ENCODE data around the gene OR2T11. TPM values are rescaled to one million over a fixed set of nuclear protein-coding genes. Genes with fewer than 3 reads are reported as not detected.

OR2T11 gene
- total RNA-seq, 1 donor from 2014 or later, result not detected

DNA sequence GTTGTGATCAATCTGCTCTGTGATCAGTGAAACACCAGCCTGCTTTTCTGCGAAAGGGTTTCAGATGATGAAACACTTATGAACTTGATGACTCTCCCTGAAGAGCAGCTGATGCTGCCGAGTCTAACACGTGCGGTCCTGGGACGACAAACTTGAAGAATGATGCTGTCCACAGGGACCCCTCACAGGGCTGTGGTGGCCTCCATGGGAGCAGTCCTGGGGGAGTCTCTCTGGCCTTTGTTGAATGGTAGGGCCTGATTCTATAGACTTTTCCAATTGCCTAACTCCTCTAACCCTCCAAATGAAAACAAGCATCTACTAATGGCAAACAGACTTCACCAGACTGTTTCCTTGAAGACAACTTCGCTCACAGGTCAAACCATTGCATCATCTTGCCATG lies 37.3 kb downstream of the OR2T11 start, which contains the start of gene OR2T10:
OR2T10 (minus strand) TSS at position 112 of the 400 bp plus-strand sequence. CDS start 3,932 bp downstream, outside the sequence.
- no peak for DNase-seq (ENCODE audit: low read depth)
- TF ChIP-seq, protein P1, sequence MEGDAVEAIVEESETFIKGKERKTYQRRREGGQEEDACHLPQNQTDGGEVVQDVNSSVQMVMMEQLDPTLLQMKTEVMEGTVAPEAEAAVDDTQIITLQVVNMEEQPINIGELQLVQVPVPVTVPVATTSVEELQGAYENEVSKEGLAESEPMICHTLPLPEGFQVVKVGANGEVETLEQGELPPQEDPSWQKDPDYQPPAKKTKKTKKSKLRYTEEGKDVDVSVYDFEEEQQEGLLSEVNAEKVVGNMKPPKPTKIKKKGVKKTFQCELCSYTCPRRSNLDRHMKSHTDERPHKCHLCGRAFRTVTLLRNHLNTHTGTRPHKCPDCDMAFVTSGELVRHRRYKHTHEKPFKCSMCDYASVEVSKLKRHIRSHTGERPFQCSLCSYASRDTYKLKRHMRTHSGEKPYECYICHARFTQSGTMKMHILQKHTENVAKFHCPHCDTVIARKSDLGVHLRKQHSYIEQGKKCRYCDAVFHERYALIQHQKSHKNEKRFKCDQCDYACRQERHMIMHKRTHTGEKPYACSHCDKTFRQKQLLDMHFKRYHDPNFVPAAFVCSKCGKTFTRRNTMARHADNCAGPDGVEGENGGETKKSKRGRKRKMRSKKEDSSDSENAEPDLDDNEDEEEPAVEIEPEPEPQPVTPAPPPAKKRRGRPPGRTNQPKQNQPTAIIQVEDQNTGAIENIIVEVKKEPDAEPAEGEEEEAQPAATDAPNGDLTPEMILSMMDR (conservative IDR thresholded peaks at IDR 0.05; ENCODE audit: low read depth, low read length), result no peak
- H3K4me3 ChIP-seq (ENCODE audit: low read depth, low read length), result no peak within 1 kb of the TSS

DNA sequence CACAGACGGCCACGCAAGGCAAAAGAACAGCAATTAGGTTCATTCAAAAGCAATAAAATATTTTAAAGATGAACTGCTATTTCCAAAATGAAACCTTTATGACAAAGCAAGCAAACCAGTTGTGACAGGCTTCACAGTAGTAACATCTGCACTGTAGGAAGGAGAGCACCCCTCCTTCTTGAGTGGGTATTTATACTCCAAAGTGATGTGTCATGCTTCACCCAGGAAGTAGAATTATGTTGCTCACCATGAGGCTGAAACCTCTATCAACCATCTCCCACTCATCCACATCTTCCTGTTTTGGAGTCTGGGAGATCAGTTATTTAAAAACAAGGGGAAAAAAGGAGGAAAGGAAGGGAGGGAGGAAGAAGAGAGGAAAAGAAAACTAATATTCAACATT lies 38.3 kb downstream of the OR2T11 start:
- H3K4me3 ChIP-seq (ENCODE audit: low read depth, low read length), result no peak overlapping the region
- TF ChIP-seq, protein P1 (conservative IDR thresholded peaks at IDR 0.05; ENCODE audit: low read depth, low read length), result no peak
- DNase-seq (ENCODE audit: low read depth), result no peak

DNA sequence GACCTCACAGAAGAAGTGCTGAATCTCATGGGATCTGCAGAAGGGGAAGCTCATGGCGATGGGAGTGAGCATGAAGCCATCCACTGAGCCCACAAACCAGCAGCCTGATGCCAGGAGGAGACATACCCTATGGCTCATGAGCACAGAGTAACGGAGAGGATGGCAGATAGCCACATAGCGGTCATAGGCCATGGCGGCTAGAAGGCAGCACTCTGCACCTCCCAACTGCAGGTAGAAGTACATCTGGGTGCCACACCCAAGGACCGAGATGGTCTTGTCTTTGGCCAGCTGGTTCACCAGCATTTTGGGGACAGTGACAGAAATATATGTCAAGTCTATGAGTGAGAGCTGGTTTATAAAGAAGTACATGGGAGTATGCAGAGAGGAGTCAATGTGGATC lies 41.7 kb downstream of the OR2T11 start:
- TF ChIP-seq, protein P1 (conservative IDR thresholded peaks at IDR 0.05; ENCODE audit: low read depth, low read length), result no peak
- no peak for DNase-seq (ENCODE audit: low read depth)
- H3K4me3 ChIP-seq (ENCODE audit: low read depth, low read length), result no peak overlapping the region

DNA sequence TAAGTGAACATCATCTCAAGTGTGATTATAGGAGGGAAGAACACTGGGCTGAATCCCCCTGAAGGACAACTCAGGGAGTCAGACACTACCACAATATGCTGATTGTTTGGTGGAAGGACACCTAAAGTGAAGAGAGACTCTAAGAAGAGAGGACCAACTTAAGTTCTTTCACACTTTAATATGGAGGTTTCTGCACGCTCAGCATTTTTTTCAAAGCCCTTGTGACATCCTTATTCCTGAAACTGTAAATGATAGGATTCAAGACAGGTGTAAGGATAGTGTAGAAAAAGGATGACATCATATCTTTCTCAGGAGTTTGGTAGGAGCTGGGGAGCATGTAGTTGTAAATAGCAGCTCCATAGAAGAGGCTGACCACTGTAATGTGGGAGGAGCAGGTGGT lies 42.2 kb downstream of the OR2T11 start:
- TF ChIP-seq, protein P1 (conservative IDR thresholded peaks at IDR 0.05; ENCODE audit: low read depth, low read length), result no peak
- no peak overlapping the region for H3K4me3 ChIP-seq (ENCODE audit: low read depth, low read length)
- DNase-seq (ENCODE audit: low read depth), result no peak

DNA sequence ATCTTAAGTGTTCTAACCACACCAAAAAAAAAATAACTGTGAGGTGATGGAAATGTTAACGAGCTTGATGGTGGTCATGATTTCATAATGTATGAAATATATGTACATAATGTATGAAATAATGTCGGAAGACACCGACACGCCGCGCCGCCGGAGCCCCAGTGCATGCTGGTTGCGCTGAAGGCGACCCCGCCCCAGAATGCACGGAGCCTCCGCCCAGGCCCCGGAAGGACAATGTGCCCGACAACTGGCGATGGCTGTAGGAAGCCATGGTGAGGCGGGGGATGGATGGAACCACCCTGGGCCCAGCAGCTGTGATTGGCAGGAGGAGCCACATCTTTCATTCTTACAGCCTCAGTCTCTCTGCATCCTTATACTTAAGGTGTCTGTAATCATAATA lies 44.8 kb downstream of the OR2T11 start:
- TF ChIP-seq, protein P1 (conservative IDR thresholded peaks at IDR 0.05; ENCODE audit: low read depth, low read length), result no peak
- DNase-seq (ENCODE audit: low read depth), result no peak
- no peak overlapping the region for H3K4me3 ChIP-seq (ENCODE audit: low read depth, low read length)

DNA sequence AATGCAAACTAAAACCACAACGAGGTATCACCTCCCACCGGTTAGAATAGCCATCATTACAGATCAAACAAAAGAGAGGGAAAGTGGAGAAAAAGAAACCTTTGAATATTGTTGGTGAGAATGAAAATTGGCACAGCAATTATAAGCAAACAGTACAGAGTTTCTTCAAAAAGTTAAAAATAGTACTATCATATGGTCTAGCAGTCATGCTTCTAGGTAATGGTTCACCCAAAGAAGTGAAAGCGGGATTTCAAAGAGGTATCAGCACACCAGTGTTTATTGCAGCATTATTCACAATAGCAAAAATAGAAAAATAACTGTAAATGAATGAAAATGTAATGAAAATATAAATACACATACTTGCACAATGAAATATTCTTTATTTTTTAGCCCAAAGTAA lies 45.6 kb downstream of the OR2T11 start:
- no peak overlapping the region for H3K4me3 ChIP-seq (ENCODE audit: low read depth, low read length)
- TF ChIP-seq, protein P1 (conservative IDR thresholded peaks at IDR 0.05; ENCODE audit: low read depth, low read length), result no peak
- no peak for DNase-seq (ENCODE audit: low read depth)

DNA sequence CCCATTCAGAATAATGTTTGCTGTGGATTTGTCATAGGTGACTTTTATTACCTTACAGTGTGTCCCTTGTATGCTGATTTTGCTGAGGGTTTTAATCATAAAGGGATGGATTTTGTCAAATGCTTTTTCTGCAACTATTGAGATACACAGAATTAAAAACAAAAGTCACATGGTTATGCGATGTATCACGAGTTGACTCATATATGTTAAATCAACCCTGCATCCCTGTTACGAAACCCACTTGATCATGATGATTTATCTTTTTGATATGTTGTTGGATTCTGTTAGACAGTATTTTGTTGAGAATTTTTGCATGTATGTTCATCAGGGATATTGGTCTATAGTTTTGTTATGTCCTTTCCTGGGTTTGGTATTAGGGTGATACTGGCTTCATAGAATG lies 49.6 kb downstream of the OR2T11 start:
- no peak for DNase-seq (ENCODE audit: low read depth)
- TF ChIP-seq, protein P1 (conservative IDR thresholded peaks at IDR 0.05; ENCODE audit: low read depth, low read length), result no peak

More for the DNA sequence above, 49.6 kb downstream of the OR2T11 start:
- H3K4me3 ChIP-seq (ENCODE audit: low read depth, low read length), result no peak overlapping the region

Measured in epithelial cell of proximal tubule (primary cell).